Suprapubic skin (tissue), 4 donors: Measurements from ENCODE around the gene IMMP2L. TPM values are rescaled to one million over a fixed set of nuclear protein-coding genes. Genes with fewer than 3 reads are reported as not detected.

ENCODE experiments used
- DNase-seq, 2 donors: peaks; one replicate each; pipeline ENCODE4 v3.0.0-alpha.2; 2019; ENCODE audit warnings: low spot score in 2 of 2
- H3K27ac ChIP-seq: fragments of 200-600 bp; sonication (generic); one replicate; pipeline ENCODE4 v1.5.1; 2019
- H3K27me3 ChIP-seq: fragments of 200-600 bp; sonication (generic); one replicate; pipeline ENCODE4 v1.5.1; 2019
- H3K36me3 ChIP-seq: fragments of 200-600 bp; sonication (generic); one replicate; pipeline ENCODE4 v1.5.1; 2019
- H3K4me1 ChIP-seq: fragments of 200-600 bp; sonication (generic); one replicate; pipeline ENCODE4 v1.5.1; 2019
- H3K4me3 ChIP-seq: fragments of 200-600 bp; sonication (generic); one replicate; pipeline ENCODE4 v1.5.1; 2019; ENCODE audit warnings: mild to moderate bottlenecking
- H3K9me3 ChIP-seq: fragments of 200-600 bp; sonication (generic); one replicate; pipeline ENCODE4 v1.5.1; 2019
- CTCF ChIP-seq, 2 donors: fragments of 200-600 bp in 1 of 2; fragments of 450-650 bp in 1 of 2; sonication (generic) in 1 of 2; IDR thresholded peaks; one replicate each; pipeline ENCODE4 v1.5.1; 2016 to 2019; ENCODE audit warnings: antibody characterized with exemption in 2 of 2, mild to moderate bottlenecking in 1 of 2, moderate library complexity in 1 of 2
- EP300 ChIP-seq: sonication (generic); formaldehyde crosslinking; IDR thresholded peaks from one replicate; pipeline ENCODE4 v1.6.1; 2017; ENCODE audit warnings: antibody characterized with exemption
- POLR2A ChIP-seq, 2 donors: fragments of 450-650 bp; IDR thresholded peaks; one replicate each; pipeline ENCODE4 v1.6.1; 2017; ENCODE audit warnings: antibody characterized with exemption in 2 of 2, mild to moderate bottlenecking in 2 of 2, moderate library complexity in 2 of 2
- POLR2AphosphoS5 ChIP-seq, 3 donors: sonication (generic); formaldehyde crosslinking; IDR thresholded peaks; one replicate each; pipeline ENCODE4 v1.6.1; 2017; ENCODE audit warnings: antibody characterized with exemption in 3 of 3
- WGBS: methylation state at CpG from one replicate; pipeline ENCODE4 v1.1.5; 2018; 5-methylcytosine and 5-hydroxymethylcytosine counted together
- total RNA-seq, 4 donors: library from RNA; depleted of rRNA; stranded (reverse); fragments of >200 nt; gene quantifications; one replicate each; pipeline ENCODE4 v1.1.0, GENCODE V29; 2016

IMMP2L gene
- total RNA-seq, 4 donors from 2014 or later: 10.6 to 20.6 (median 14.6) TPM

DNA sequence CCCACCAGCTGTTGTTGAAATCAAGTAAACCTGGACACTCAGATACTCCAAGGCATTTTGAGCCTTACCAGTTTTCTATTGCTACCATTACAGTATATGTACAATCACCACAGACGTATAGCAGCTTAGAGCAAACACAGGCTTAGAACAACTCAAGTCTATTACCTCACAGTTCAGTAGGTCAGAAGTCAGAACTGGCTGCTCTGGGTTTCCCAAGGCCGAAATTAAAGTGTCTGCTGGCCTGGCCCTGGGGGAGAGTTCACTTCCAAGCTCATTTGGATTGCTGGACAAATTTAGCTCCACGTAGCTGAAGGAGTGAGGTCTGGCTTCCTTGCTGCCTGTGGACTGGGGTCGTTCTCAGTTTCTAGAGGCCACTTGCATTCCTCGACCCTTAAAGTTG is 731.5 kb downstream of the IMMP2L start:
- Histone ChIP-seq H3K4me3 (no peak overlapping the region), H3K36me3 (no peaks in the 10 kb centered on the region), H3K27me3 (no peaks in the 10 kb centered on the region), H3K27ac (no peak overlapping the region), H3K9me3 (no peaks in the 10 kb centered on the region), H3K4me1 (no peaks in the 10 kb centered on the region)
- TF ChIP-seq EP300: no peak
- no peak for TF ChIP-seq POLR2A (IDR thresholded peaks at IDR 0.05)
- TF ChIP-seq POLR2AphosphoS5 (IDR thresholded peaks at IDR 0.05): no peak
- TF ChIP-seq CTCF (IDR thresholded peaks at IDR 0.05): no peak
- 73% methylated on average over 5 of the region's 5 CpGs for WGBS
- no peak for DNase-seq

DNA sequence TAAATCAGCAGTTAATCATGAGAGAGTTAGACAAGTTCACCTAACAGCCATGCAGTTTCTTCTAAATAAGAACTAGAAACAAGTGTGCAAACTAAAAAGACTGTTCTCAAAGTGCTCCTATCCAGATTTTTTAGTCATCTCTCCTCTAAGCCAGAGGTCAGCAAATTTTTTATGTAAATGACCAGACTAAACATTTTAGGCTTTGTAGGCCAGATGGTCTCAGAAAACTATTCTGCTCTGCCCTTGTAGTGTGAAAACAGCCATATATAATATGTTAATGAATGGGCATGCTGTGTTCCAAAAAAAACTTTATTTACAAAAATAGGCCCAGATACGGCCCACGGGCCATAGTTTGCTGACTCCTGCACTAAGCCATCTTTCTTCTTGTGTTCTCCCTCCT is 734.4 kb downstream of the IMMP2L start:
- Histone ChIP-seq H3K27ac (no peak overlapping the region), H3K9me3 (no peaks in the 10 kb centered on the region), H3K4me1 (no peaks in the 10 kb centered on the region), H3K27me3 (no peaks in the 10 kb centered on the region), H3K4me3 (no peak overlapping the region), H3K36me3 (no peaks in the 10 kb centered on the region)
- 92% methylated on average over 2 of the region's 2 CpGs for WGBS
- no peak for DNase-seq
- TF ChIP-seq EP300 (no peak), CTCF (IDR thresholded peaks at IDR 0.05) (no peak), POLR2A (IDR thresholded peaks at IDR 0.05) (no peak), POLR2AphosphoS5 (IDR thresholded peaks at IDR 0.05) (no peak)

DNA sequence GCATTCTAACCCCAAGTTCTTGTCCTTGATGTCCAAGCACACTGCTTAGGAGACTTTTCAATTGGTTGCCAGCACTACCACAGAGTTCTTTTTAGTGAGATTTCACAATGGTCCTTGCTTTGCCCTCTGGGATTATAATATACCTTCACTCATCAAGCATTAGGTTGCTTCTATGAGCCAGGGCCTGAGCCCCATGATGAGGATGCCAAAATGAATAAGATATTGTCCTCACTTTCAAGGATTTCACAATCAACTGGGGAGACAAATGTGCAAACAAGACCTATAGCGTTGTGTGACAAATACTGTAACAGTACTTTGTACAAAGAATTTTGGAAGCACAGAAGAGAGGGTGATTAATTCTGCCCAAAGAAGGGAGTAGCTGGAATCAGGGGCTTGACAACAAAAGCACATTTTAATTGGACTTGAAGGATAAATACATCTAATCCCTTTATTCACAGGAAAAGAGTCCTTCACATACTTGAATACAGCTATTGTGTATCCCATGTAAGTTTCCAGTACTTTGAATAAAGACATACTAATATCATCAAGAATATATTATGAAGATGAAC is 734.9 kb downstream of the IMMP2L start:
- Histone ChIP-seq H3K4me1 (no peaks in the 10 kb centered on the region), H3K4me3 (no peak overlapping the region), H3K9me3 (no peaks in the 10 kb centered on the region), H3K36me3 (no peaks in the 10 kb centered on the region), H3K27ac (no peak overlapping the region), H3K27me3 (no peaks in the 10 kb centered on the region)
- TF ChIP-seq POLR2AphosphoS5 (IDR thresholded peaks at IDR 0.05) (no peak), CTCF (IDR thresholded peaks at IDR 0.05) (no peak), EP300 (no peak), POLR2A (IDR thresholded peaks at IDR 0.05) (no peak)
- DNase-seq: no peak
- 58% methylated on average over 1 of the region's 1 CpG for WGBS

DNA sequence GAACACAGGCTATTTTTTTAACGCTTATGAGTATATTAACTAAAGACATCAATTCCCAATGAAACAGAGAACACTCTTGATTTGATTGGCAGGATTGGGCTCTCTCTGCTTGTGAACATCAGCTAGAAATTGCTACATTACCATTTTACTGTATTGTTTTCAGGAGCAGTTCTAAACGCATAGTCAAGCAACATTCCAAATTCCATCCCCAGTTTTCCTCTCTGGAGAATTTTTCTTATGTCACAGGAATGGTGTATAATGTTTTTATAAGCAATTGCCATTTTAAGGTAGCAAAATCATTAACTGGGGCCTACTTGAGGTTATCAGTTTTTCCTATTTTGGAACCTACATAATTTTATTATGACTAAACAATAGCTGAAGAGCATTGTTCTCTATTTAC is 748.3 kb downstream of the IMMP2L start:
- H3K27ac ChIP-seq: no peak overlapping the region
- 76% methylated on average over 2 of the region's 2 CpGs for WGBS
- no peak for DNase-seq
- no peaks in the 10 kb centered on the region for H3K36me3 ChIP-seq
- TF ChIP-seq EP300 (no peak), POLR2A (IDR thresholded peaks at IDR 0.05) (no peak), POLR2AphosphoS5 (IDR thresholded peaks at IDR 0.05) (no peak), CTCF (IDR thresholded peaks at IDR 0.05) (no peak)
- H3K9me3 ChIP-seq: no peaks in the 10 kb centered on the region
- no peak overlapping the region for H3K4me3 ChIP-seq
- H3K27me3 ChIP-seq: no peaks in the 10 kb centered on the region
- no peaks in the 10 kb centered on the region for H3K4me1 ChIP-seq

- Histone ChIP-seq H3K4me3 (no peak overlapping the region), H3K36me3 (no peaks in the 10 kb centered on the region), H3K4me1 (no peaks in the 10 kb centered on the region), H3K9me3 (no peaks in the 10 kb centered on the region), H3K27me3 (no peaks in the 10 kb centered on the region), H3K27ac (no peak overlapping the region)
- 92% methylated on average over 6 of the region's 6 CpGs for WGBS
- no peak for TF ChIP-seq POLR2A (IDR thresholded peaks at IDR 0.05)
- TF ChIP-seq EP300: no peak
- no peak for TF ChIP-seq POLR2AphosphoS5 (IDR thresholded peaks at IDR 0.05)
- TF ChIP-seq CTCF (IDR thresholded peaks at IDR 0.05): no peak
- no peak for DNase-seq
Observed at GRCh38 chr7:110809832-110810231, 752.5 kb downstream of the IMMP2L start.
